ENCODE results near the gene PREX1.

PREX1 gene

GRCh38 chr20:48618052-48618451 lies 209.7 kb downstream of the PREX1 start:
- Histone ChIP-seq H3K4ac (ENCODE audit: low read depth in 1 of 2, low read length in 2 of 2) (no peak overlapping the region), H3K4me3 (ENCODE audit: insufficient read depth in 1 of 2, low read depth in 1 of 2, low read length in 2 of 2) (no peak overlapping the region), H3K27me3 (ENCODE audit: control insufficient read depth in 1 of 2, insufficient read depth in 1 of 2, low read length in 2 of 2) (peaks cover 4 to 65% of the 10 kb centered on the region in 2 experiments), H2AK5ac (ENCODE audit: low read length, severe bottlenecking) (no peak overlapping the region), H4K8ac (ENCODE audit: low read length) (no peak overlapping the region), H3K14ac (ENCODE audit: low read length in 2 of 2) (no peak overlapping the region), H4K91ac (ENCODE audit: low read length) (no peak overlapping the region), H2BK5ac (ENCODE audit: low read depth, low read length, poor library complexity, severe bottlenecking) (no peak overlapping the region), H3K23ac (ENCODE audit: low read length in 2 of 2) (no peak overlapping the region), H3K27ac (ENCODE audit: low read length, poor library complexity, severe bottlenecking) (no peak overlapping the region), H3K9me3 (ENCODE audit: control insufficient read depth, low read length) (no peaks in the 10 kb centered on the region), H3K9ac (ENCODE audit: low read length) (no peak overlapping the region), H2AFZ (ENCODE audit: low read depth, low read length) (no peak overlapping the region), H3K18ac (ENCODE audit: low read depth in 1 of 2, low read length in 2 of 2) (no peak overlapping the region), H3K36me3 (ENCODE audit: control insufficient read depth in 1 of 2, insufficient read depth in 2 of 2, low read depth in 1 of 2, low read length in 2 of 2) (peaks cover 0 to 3% of the 10 kb centered on the region in 2 experiments), H3K79me1 (replicated peaks; ENCODE audit: low read length, poor library complexity, severe bottlenecking) (no peaks in the 10 kb centered on the region), H2BK12ac (ENCODE audit: low read length in 2 of 2) (no peak overlapping the region), H2BK120ac (ENCODE audit: low read depth, low read length) (no peak overlapping the region), H3K4me1 (ENCODE audit: control insufficient read depth, insufficient read depth, low read depth, low read length) (peaks cover 21% of the 10 kb centered on the region), H3K4me2 (ENCODE audit: low read length, poor library complexity, severe bottlenecking) (no peak overlapping the region), H2BK15ac (ENCODE audit: low read depth, poor library complexity, severe bottlenecking) (no peak overlapping the region)
- no peak for DNase-seq
- WGBS: 85% methylated on average over 13 of the region's 13 CpGs

DNA sequence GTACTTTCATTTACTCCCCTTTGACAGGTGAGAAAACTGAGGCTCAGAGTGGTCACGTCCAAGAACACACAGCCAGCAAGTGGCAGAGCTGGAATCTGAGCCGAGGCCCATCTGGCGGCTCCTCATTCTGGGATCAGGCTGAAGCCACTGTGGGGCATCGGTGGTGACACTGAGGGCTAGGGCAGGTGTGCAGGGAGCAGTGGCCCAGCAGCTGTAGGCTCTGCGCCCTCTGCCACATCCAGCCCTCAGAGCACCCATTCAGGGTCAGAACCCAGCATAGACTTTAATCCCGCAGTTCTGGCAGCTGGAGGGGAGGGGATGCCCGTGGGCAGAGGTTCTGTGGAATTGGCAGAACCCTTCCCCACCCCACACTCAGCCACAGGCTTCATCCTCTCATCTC lies 210.3 kb downstream of the PREX1 start:
- Histone ChIP-seq H2BK12ac (ENCODE audit: low read length in 2 of 2) (no peak overlapping the region), H3K36me3 (ENCODE audit: control insufficient read depth in 1 of 2, insufficient read depth in 2 of 2, low read depth in 1 of 2, low read length in 2 of 2) (peaks cover 0 to 3% of the 10 kb centered on the region in 2 experiments), H3K9me3 (ENCODE audit: control insufficient read depth, low read length) (no peaks in the 10 kb centered on the region), H3K4ac (ENCODE audit: low read depth in 1 of 2, low read length in 2 of 2) (peak overlapping the region in 1 of 2 experiments; percentile 40), H3K4me2 (ENCODE audit: low read length, poor library complexity, severe bottlenecking) (no peak overlapping the region), H3K9ac (ENCODE audit: low read length) (no peak overlapping the region), H4K8ac (ENCODE audit: low read length) (no peak overlapping the region), H3K27ac (ENCODE audit: low read length, poor library complexity, severe bottlenecking) (no peak overlapping the region), H2BK5ac (ENCODE audit: low read depth, low read length, poor library complexity, severe bottlenecking) (no peak overlapping the region), H2AK5ac (ENCODE audit: low read length, severe bottlenecking) (no peak overlapping the region), H3K4me3 (ENCODE audit: insufficient read depth in 1 of 2, low read depth in 1 of 2, low read length in 2 of 2) (no peak overlapping the region), H3K23ac (ENCODE audit: low read length in 2 of 2) (no peak overlapping the region), H2BK120ac (ENCODE audit: low read depth, low read length) (no peak overlapping the region), H3K18ac (ENCODE audit: low read depth in 1 of 2, low read length in 2 of 2) (no peak overlapping the region), H3K79me1 (replicated peaks; ENCODE audit: low read length, poor library complexity, severe bottlenecking) (no peaks in the 10 kb centered on the region), H3K4me1 (ENCODE audit: control insufficient read depth, insufficient read depth, low read depth, low read length) (peaks cover 21% of the 10 kb centered on the region), H4K91ac (ENCODE audit: low read length) (no peak overlapping the region), H3K14ac (ENCODE audit: low read length in 2 of 2) (no peak overlapping the region), H2BK15ac (ENCODE audit: low read depth, poor library complexity, severe bottlenecking) (no peak overlapping the region), H2AFZ (ENCODE audit: low read depth, low read length) (no peak overlapping the region), H3K27me3 (ENCODE audit: control insufficient read depth in 1 of 2, insufficient read depth in 1 of 2, low read length in 2 of 2) (peaks cover 8 to 68% of the 10 kb centered on the region in 2 experiments)
- no peak for DNase-seq
- WGBS: 75% methylated on average over 7 of the region's 7 CpGs

DNA sequence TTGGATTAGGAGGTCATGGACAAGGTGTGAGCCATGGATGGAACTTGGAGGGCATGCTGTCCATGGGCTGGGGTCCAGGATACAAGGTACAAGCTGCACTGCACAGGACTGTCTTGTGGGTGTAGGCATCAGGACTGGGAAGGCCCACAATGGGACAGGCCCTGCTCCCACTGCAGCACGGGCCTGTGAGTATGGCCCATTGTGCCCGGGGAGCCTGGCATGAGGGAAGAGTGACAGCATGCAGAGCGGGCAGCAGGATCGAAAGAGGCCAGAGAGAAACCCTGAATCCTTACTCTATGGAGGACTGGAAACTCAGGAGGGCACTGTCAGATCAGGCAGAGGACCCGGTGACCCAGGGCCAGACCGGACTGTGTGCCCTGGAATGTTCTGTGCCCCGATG lies 211.3 kb downstream of the PREX1 start:
- no peak overlapping the region for H3K9ac ChIP-seq (ENCODE audit: low read length)
- H3K4me2 ChIP-seq (ENCODE audit: low read length, poor library complexity, severe bottlenecking): no peak overlapping the region
- H4K91ac ChIP-seq (ENCODE audit: low read length): no peak overlapping the region
- peak overlapping the region in 1 of 2 experiments; percentile 45 for H3K14ac ChIP-seq (ENCODE audit: low read length in 2 of 2)
- H3K18ac ChIP-seq (ENCODE audit: low read depth in 1 of 2, low read length in 2 of 2): no peak overlapping the region
- no peak overlapping the region for H4K8ac ChIP-seq (ENCODE audit: low read length)
- no peak overlapping the region for H2BK15ac ChIP-seq (ENCODE audit: low read depth, poor library complexity, severe bottlenecking)
- H3K4me3 ChIP-seq (ENCODE audit: insufficient read depth in 1 of 2, low read depth in 1 of 2, low read length in 2 of 2): no peak overlapping the region
- H3K9me3 ChIP-seq (ENCODE audit: control insufficient read depth, low read length): no peaks in the 10 kb centered on the region
- H3K4me1 ChIP-seq (ENCODE audit: control insufficient read depth, insufficient read depth, low read depth, low read length): peaks cover 17% of the 10 kb centered on the region
- H3K4ac ChIP-seq (ENCODE audit: low read depth in 1 of 2, low read length in 2 of 2): no peak overlapping the region
- WGBS: 77% methylated on average over 7 of the region's 7 CpGs
- no peak overlapping the region for H2AK5ac ChIP-seq (ENCODE audit: low read length, severe bottlenecking)
- H2BK120ac ChIP-seq (ENCODE audit: low read depth, low read length): no peak overlapping the region
- no peak overlapping the region for H2BK12ac ChIP-seq (ENCODE audit: low read length in 2 of 2)
- DNase-seq: no peak
- H2BK5ac ChIP-seq (ENCODE audit: low read depth, low read length, poor library complexity, severe bottlenecking): no peak overlapping the region
- peaks cover 0 to 3% of the 10 kb centered on the region in 2 experiments for H3K36me3 ChIP-seq (ENCODE audit: control insufficient read depth in 1 of 2, insufficient read depth in 2 of 2, low read depth in 1 of 2, low read length in 2 of 2)
- peaks cover 14 to 75% of the 10 kb centered on the region in 2 experiments for H3K27me3 ChIP-seq (ENCODE audit: control insufficient read depth in 1 of 2, insufficient read depth in 1 of 2, low read length in 2 of 2)
- H3K79me1 ChIP-seq (replicated peaks; ENCODE audit: low read length, poor library complexity, severe bottlenecking): no peaks in the 10 kb centered on the region
- H2AFZ ChIP-seq (ENCODE audit: low read depth, low read length): no peak overlapping the region
- no peak overlapping the region for H3K23ac ChIP-seq (ENCODE audit: low read length in 2 of 2)
- H3K27ac ChIP-seq (ENCODE audit: low read length, poor library complexity, severe bottlenecking): no peak overlapping the region

GRCh38 chr20:48615871-48616270 lies 211.9 kb downstream of the PREX1 start:
- H3K9ac ChIP-seq (ENCODE audit: low read length): no peak overlapping the region
- no peak for DNase-seq
- H3K27ac ChIP-seq (ENCODE audit: low read length, poor library complexity, severe bottlenecking): no peak overlapping the region
- no peak overlapping the region for H3K4me3 ChIP-seq (ENCODE audit: insufficient read depth in 1 of 2, low read depth in 1 of 2, low read length in 2 of 2)
- H3K4me2 ChIP-seq (ENCODE audit: low read length, poor library complexity, severe bottlenecking): no peak overlapping the region
- no peak overlapping the region for H2BK5ac ChIP-seq (ENCODE audit: low read depth, low read length, poor library complexity, severe bottlenecking)
- H3K23ac ChIP-seq (ENCODE audit: low read length in 2 of 2): no peak overlapping the region
- WGBS: 75% methylated on average over 3 of the region's 3 CpGs
- H4K8ac ChIP-seq (ENCODE audit: low read length): no peak overlapping the region
- no peaks in the 10 kb centered on the region for H3K9me3 ChIP-seq (ENCODE audit: control insufficient read depth, low read length)
- peaks cover 17 to 78% of the 10 kb centered on the region in 2 experiments for H3K27me3 ChIP-seq (ENCODE audit: control insufficient read depth in 1 of 2, insufficient read depth in 1 of 2, low read length in 2 of 2)
- H3K36me3 ChIP-seq (ENCODE audit: control insufficient read depth in 1 of 2, insufficient read depth in 2 of 2, low read depth in 1 of 2, low read length in 2 of 2): peaks cover 0 to 3% of the 10 kb centered on the region in 2 experiments
- H4K91ac ChIP-seq (ENCODE audit: low read length): no peak overlapping the region
- H2BK15ac ChIP-seq (ENCODE audit: low read depth, poor library complexity, severe bottlenecking): no peak overlapping the region
- H2BK120ac ChIP-seq (ENCODE audit: low read depth, low read length): no peak overlapping the region
- no peak overlapping the region for H2BK12ac ChIP-seq (ENCODE audit: low read length in 2 of 2)
- no peak overlapping the region for H3K18ac ChIP-seq (ENCODE audit: low read depth in 1 of 2, low read length in 2 of 2)
- H3K14ac ChIP-seq (ENCODE audit: low read length in 2 of 2): no peak overlapping the region
- H3K79me1 ChIP-seq (replicated peaks; ENCODE audit: low read length, poor library complexity, severe bottlenecking): no peaks in the 10 kb centered on the region
- H3K4me1 ChIP-seq (ENCODE audit: control insufficient read depth, insufficient read depth, low read depth, low read length): peaks cover 12% of the 10 kb centered on the region
- H2AFZ ChIP-seq (ENCODE audit: low read depth, low read length): no peak overlapping the region
- no peak overlapping the region for H2AK5ac ChIP-seq (ENCODE audit: low read length, severe bottlenecking)
- no peak overlapping the region for H3K4ac ChIP-seq (ENCODE audit: low read depth in 1 of 2, low read length in 2 of 2)
